Measurements from ENCODE around the gene CHCT1. TPM values are rescaled to one million over a fixed set of nuclear protein-coding genes. Genes with fewer than 3 reads are reported as not detected.
"Not testable (repeated sequence)": the region's sequence is repeated elsewhere in the genome, so short reads cannot be mapped to it uniquely, and the experiment has no call there.

The CHCT1 gene
- total RNA-seq, 1 donor from 2014 or later, result not detected

GRCh38 chr17:60401819-60402218, 20.5 kb upstream of the CHCT1 start:
- DNase-seq, result no peak

GRCh38 chr17:60403523-60403810, 18.8 kb upstream of the CHCT1 start:
- DNase-seq, result no peak

GRCh38 chr17:60403962-60404361, 18.3 kb upstream of the CHCT1 start:
- DNase-seq, result no peak

GRCh38 chr17:60406887-60407286, 15.4 kb upstream of the CHCT1 start:
- DNase-seq, result no peak

GRCh38 chr17:60410001-60410400, 12.3 kb upstream of the CHCT1 start:
- no peak for DNase-seq

- DNase-seq, result no peak
Observed at GRCh38 chr17:60412701-60413100, 9.6 kb upstream of the CHCT1 start.

GRCh38 chr17:60415146-60415545, 7.1 kb upstream of the CHCT1 start:
- DNase-seq, result no peak

GRCh38 chr17:60416368-60416925, 5.8 kb upstream of the CHCT1 start:
- DNase-seq, result peak; percentile 20

GRCh38 chr17:60419003-60419402, 3.3 kb upstream of the CHCT1 start:
- DNase-seq, result not testable (repeated sequence)

GRCh38 chr17:60419875-60420274, 2.4 kb upstream of the CHCT1 start:
- DNase-seq, result not testable (repeated sequence)

- DNase-seq, result peak; percentile 77
Observed at GRCh38 chr17:60421273-60422161, 772 bp upstream of the CHCT1 start.

- DNase-seq, result no peak
Observed at GRCh38 chr17:60423865-60424264, 1.6 kb downstream of the CHCT1 start.

GRCh38 chr17:60425626-60426025, 3.3 kb downstream of the CHCT1 start:
- no peak for DNase-seq

- DNase-seq, result no peak
Observed at GRCh38 chr17:60426596-60426995, 4.3 kb downstream of the CHCT1 start.

- not testable (repeated sequence) for DNase-seq
Observed at GRCh38 chr17:60428491-60428890, 6.2 kb downstream of the CHCT1 start.

- DNase-seq, result not testable (repeated sequence)
Observed at GRCh38 chr17:60430561-60430960, 8.3 kb downstream of the CHCT1 start.

- not testable (repeated sequence) for DNase-seq
Observed at GRCh38 chr17:60433021-60433997, 11.0 kb downstream of the CHCT1 start.

GRCh38 chr17:60435244-60436167, 13.2 kb downstream of the CHCT1 start:
- peak; percentile 91 for DNase-seq

- no peak for DNase-seq
Observed at GRCh38 chr17:60436676-60437075, 14.4 kb downstream of the CHCT1 start.

GRCh38 chr17:60439501-60439900, 17.2 kb downstream of the CHCT1 start:
- peak; percentile 32 for DNase-seq

- no peak for DNase-seq
Observed at GRCh38 chr17:60442271-60443173, 20.2 kb downstream of the CHCT1 start.
